Muscle of leg (tissue), 11 donors: ENCODE measurements around the gene PNPLA5. TPM values are rescaled to one million over a fixed set of nuclear protein-coding genes. Genes with fewer than 3 reads are reported as not detected.

ENCODE experiments used
- DNase-seq: peaks from one replicate; pipeline ENCODE4 v3.0.0; 2013
- H3K27ac ChIP-seq: one replicate; pipeline ENCODE4 v1.5.1; 2013; ENCODE audit warnings: mild to moderate bottlenecking, low read length, control low read depth
- H3K27me3 ChIP-seq: one replicate; pipeline ENCODE4 v1.6.1; 2013; ENCODE audit warnings: low read length; ENCODE audit not compliant: control insufficient read depth, insufficient read depth
- H3K36me3 ChIP-seq: one replicate; pipeline ENCODE4 v1.6.1; 2013; ENCODE audit warnings: low read length; ENCODE audit not compliant: control insufficient read depth, insufficient read depth
- H3K4me1 ChIP-seq: one replicate; pipeline ENCODE4 v1.6.1; 2013; ENCODE audit warnings: low read length; ENCODE audit not compliant: control insufficient read depth, insufficient read depth
- H3K4me3 ChIP-seq: one replicate; pipeline ENCODE4 v1.5.1; 2013; ENCODE audit warnings: low read length, control low read depth
- H3K9me3 ChIP-seq: replicated peaks from 2 replicates; pipeline ENCODE4 v1.6.1; 2013; ENCODE audit warnings: low read depth, low read length; ENCODE audit not compliant: control insufficient read depth
- WGBS: methylation state at CpG from one replicate; pipeline ENCODE4 v1.1.5; 2013; ENCODE audit warnings: missing lambda C conversion rate; ENCODE audit not compliant: insufficient coverage; 5-methylcytosine and 5-hydroxymethylcytosine counted together
- polyA plus RNA-seq, 8 donors: library from polyadenylated mRNA; unstranded; fragments of 120-200 nt; gene quantifications; one replicate each; pipeline versions ENCODE4 v1.2.1 to v1.2.3, GENCODE V29; 2013; ENCODE audit warnings: inconsistent platforms in 1 of 8, low replicate concordance in 1 of 8; ENCODE audit not compliant: insufficient read length in 8 of 8, insufficient read depth in 1 of 8
- total RNA-seq: library from RNA; stranded (reverse); fragments of 120-200 nt; gene quantifications from one replicate; pipeline ENCODE4 v1.2.4, GENCODE V29; 2013

The PNPLA5 gene
- total and polyA plus RNA-seq, 9 donors, result 0.12 TPM; not detected in 8

DNA sequence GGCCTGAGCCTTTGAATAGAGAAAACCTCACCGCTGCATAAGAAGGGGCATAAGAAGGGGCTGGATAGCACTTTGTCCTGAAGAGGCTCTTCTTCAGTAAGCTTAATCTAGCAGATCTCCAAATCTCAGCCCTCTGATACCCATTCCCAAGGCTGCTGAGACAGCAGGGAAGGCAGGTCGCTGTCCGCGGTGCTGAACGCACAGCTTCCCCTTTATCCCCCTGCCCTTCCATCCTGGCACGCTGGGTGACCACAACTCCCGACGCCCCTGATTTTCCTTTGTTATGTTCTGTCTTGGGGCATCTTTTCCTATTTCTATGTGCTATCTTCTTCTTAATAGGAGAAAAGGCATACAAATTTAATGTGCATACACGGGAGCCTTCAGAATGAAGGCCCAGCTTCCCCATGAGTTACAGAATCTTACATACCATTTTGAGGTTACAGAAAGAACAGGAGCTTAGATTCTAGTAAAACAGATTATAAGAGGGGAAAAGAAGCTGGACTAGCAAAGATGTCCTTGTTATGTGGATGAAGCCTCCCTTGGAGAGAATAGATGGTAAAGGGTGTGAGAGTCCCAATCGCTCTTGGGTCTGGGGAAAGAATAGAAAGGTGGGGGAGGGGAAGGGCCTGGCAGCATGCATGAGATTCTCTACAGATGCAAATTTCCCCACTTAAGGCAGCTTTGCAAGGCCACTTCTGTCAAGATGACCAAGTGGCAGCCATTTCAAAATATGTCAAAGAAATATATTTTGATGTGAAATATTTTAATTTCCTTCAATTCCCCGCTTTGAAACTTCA lies 23.8 kb downstream of the PNPLA5 start:
- H3K36me3 ChIP-seq, result no peaks in the 10 kb centered on the region
- peak; percentile 86 for DNase-seq
- no peaks in the 10 kb centered on the region for H3K4me1 ChIP-seq
- no peaks in the 10 kb centered on the region for H3K9me3 ChIP-seq
- H3K27ac ChIP-seq, result no peak overlapping the region
- H3K4me3 ChIP-seq, result no peak overlapping the region
- no CpG with 5 or more reads among the region's 11 CpGs for WGBS
- H3K27me3 ChIP-seq, result peaks cover 5% of the 10 kb centered on the region

DNA sequence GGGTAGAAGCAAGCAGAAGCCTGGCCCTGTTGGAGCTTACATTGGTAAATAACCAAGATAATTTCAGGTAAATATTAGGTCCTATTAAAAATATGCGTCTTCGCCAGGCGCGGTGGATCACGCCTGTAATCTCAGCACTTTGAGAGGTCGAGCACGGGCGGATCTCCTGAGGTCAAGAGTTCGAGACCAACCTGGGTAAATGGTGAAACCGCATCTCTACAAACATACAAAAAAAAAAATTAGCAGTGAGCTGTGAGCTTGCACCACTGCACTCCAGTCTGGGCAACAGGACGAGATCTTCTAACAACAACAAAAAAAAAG lies 29.0 kb downstream of the PNPLA5 start:
- Histone ChIP-seq H3K27me3 (peaks cover 31% of the 10 kb centered on the region), H3K4me3 (no peak overlapping the region), H3K9me3 (no peaks in the 10 kb centered on the region), H3K36me3 (no peaks in the 10 kb centered on the region), H3K27ac (no peak overlapping the region), H3K4me1 (peaks cover 14% of the 10 kb centered on the region)
- DNase-seq, result no peak
- 77% methylated on average over 7 of the region's 11 CpGs for WGBS

DNA sequence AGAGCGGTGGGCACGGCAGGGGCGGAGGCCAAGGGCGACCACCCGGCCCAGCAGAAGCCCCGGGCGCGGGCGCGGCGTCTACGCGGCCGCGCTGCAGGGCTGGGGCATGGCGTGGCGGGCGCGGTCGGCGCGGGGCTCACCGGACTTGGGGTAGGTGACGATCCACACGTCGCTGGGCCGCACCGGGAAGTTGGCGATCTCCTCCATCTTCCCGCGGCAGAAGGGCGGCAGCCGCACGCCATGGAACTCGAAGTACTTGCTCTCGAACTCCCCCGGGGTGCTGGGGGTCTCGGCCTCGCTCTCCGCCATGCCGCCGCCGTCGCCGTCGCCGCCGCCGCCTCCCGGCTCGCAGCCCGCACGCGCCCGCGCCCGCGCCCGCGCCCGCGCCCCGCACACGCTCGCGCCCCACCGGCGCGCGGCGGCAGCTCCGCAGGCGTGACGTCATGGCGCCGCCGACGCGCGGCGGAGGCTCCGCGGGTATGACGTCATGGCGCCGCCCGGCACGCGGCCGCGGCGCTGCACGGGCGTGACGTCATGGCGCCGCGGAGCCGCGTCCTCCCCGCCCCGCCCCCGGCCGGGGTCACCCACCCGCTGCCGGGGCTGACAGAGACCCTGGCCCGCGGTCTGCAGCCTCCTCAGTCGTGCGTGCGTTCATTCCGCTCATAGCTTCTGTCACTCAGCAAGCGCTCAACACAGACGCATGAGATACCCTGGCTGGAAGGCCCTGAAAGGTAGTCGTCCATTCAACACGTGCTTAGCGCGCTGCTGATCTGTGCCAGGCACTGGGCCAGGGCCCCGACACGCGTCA lies 29.5 kb downstream of the PNPLA5 start, which contains the start of gene SULT4A1:
Gene SULT4A1, minus strand, starts transcription at position 440 of the 808 bp plus-strand sequence. Its CDS starts 131 bp downstream, at position 309.
- Histone ChIP-seq H3K4me1 (peaks cover 14% of the 10 kb centered on the region), H3K27me3 (peaks cover 31% of the 10 kb centered on the region), H3K4me3 (peak within 1 kb of the TSS; percentile 24), H3K36me3 (no peaks in the 10 kb centered on the region), H3K27ac (no peak within 1 kb of the TSS), H3K9me3 (no peaks in the 10 kb centered on the region)
- DNase-seq, result no peak
- WGBS, result under 1% methylated on average over 117 of the region's 121 CpGs

GRCh38 chr22:43861529-43861928 lies 30.3 kb downstream of the PNPLA5 start:
- H3K4me3 ChIP-seq, result peak overlapping the region; percentile 19

DNA sequence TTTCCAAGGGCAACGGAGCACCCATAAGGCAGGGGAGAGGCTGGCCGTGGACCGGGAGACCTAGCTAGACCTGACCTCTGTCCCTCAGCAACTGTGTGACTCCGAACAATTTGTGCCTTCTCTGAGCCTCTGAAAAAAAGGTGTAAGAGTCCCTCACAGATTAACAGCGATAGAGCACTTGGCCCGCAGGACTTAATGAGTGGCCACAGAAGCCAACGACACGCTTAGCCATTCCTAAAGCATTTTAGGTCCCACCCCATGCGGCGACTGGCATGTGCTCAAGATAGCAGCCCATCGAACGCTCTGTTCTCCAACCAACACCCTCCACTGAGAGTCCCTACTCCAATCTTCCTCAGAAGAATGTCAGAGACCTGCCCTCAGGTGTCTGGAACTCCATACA lies 31.0 kb downstream of the PNPLA5 start:
- peaks cover 31% of the 10 kb centered on the region for H3K27me3 ChIP-seq
- DNase-seq, result no peak
- H3K27ac ChIP-seq, result no peak overlapping the region
- no peaks in the 10 kb centered on the region for H3K36me3 ChIP-seq
- H3K4me1 ChIP-seq, result peaks cover 14% of the 10 kb centered on the region
- no peak overlapping the region for H3K4me3 ChIP-seq
- peaks cover 4% of the 10 kb centered on the region for H3K9me3 ChIP-seq
- 75% methylated on average over 12 of the region's 12 CpGs for WGBS

More at GRCh38 chr22:43861529-43861928, 30.3 kb downstream of the PNPLA5 start:
- no peak for DNase-seq
- Histone ChIP-seq H3K9me3 (peaks cover 3% of the 10 kb centered on the region), H3K36me3 (no peaks in the 10 kb centered on the region), H3K27ac (no peak overlapping the region), H3K4me1 (peaks cover 14% of the 10 kb centered on the region), H3K27me3 (peaks cover 31% of the 10 kb centered on the region)
- WGBS, result 15% methylated on average over 6 of the region's 9 CpGs

DNA sequence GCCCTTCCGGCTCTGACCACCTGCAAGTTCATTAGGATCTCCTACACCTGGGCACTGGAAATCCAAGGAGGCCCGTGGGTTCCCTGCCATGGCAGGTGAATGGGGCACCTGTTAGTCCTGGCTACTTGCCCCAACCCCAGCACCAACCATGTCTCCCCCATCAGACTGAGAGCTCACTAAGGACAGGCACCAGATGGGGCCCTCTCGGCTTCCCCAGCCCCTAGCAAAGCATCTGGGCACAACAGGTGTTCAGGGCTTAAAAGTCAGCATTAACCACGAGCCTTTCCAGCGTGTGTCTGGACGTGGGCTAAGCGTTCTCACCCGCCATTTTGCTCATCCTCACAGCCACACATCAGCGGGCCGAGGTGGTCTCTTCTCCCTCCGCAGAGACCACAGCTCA lies 31.7 kb downstream of the PNPLA5 start:
- Histone ChIP-seq H3K36me3 (no peaks in the 10 kb centered on the region), H3K4me3 (no peak overlapping the region), H3K4me1 (peaks cover 14% of the 10 kb centered on the region), H3K27ac (no peak overlapping the region), H3K9me3 (peaks cover 4% of the 10 kb centered on the region), H3K27me3 (peaks cover 31% of the 10 kb centered on the region)
- DNase-seq, result no peak
- WGBS, result 72% methylated on average over 11 of the region's 11 CpGs

GRCh38 chr22:43859621-43860020 lies 32.2 kb downstream of the PNPLA5 start:
- H3K36me3 ChIP-seq, result no peaks in the 10 kb centered on the region
- H3K27ac ChIP-seq, result no peak overlapping the region
- H3K4me1 ChIP-seq, result peaks cover 14% of the 10 kb centered on the region
- H3K27me3 ChIP-seq, result peaks cover 31% of the 10 kb centered on the region
- peaks cover 4% of the 10 kb centered on the region for H3K9me3 ChIP-seq
- DNase-seq, result no peak
- 80% methylated on average over 12 of the region's 14 CpGs for WGBS
- no peak overlapping the region for H3K4me3 ChIP-seq

DNA sequence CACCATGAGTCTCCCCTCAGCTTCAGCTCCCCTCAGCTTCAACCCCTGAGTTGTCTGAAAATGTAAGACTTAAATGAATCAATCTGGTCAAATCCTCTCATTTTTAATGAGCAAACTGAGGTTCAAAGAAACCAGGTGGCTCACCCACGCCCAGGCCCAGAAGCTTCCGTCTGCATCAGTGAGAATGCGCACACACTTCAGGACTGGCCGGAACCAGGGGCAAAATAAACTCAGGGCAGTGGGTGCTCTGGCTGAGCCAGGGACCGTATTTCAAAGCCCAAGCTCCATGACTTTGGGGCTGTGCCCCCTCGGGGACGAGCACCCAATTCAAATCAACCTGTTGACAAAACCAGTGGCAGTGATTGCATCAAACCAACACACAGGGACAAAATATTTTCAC lies 32.6 kb downstream of the PNPLA5 start:
- Histone ChIP-seq H3K27ac (no peak overlapping the region), H3K9me3 (peaks cover 4% of the 10 kb centered on the region), H3K4me1 (peaks cover 18% of the 10 kb centered on the region), H3K4me3 (no peak overlapping the region), H3K27me3 (peaks cover 31% of the 10 kb centered on the region), H3K36me3 (no peaks in the 10 kb centered on the region)
- WGBS, result 84% methylated on average over 5 of the region's 7 CpGs
- no peak for DNase-seq

GRCh38 chr22:43858156-43858895 lies 33.5 kb downstream of the PNPLA5 start:
- peaks cover 26% of the 10 kb centered on the region for H3K27me3 ChIP-seq
- peaks cover 27% of the 10 kb centered on the region for H3K4me1 ChIP-seq
- no peak overlapping the region for H3K27ac ChIP-seq
- 61% methylated on average over 4 of the region's 11 CpGs for WGBS
- H3K9me3 ChIP-seq, result peaks cover 4% of the 10 kb centered on the region
- H3K36me3 ChIP-seq, result no peaks in the 10 kb centered on the region
- no peak for DNase-seq
- H3K4me3 ChIP-seq, result no peak overlapping the region

GRCh38 chr22:43857367-43857766 lies 34.4 kb downstream of the PNPLA5 start:
- Histone ChIP-seq H3K27ac (no peak overlapping the region), H3K4me1 (peaks cover 33% of the 10 kb centered on the region), H3K27me3 (peaks cover 20% of the 10 kb centered on the region), H3K4me3 (no peak overlapping the region), H3K36me3 (no peaks in the 10 kb centered on the region), H3K9me3 (peaks cover 4% of the 10 kb centered on the region)
- no peak for DNase-seq
